Limb (tissue), 2 donors: Measurements from ENCODE around the gene MUS81.
"Not testable (repeated sequence)": the region's sequence is repeated elsewhere in the genome, so short reads cannot be mapped to it uniquely, and the experiment has no call there.

ENCODE experiments used
- DNase-seq, 2 donors: peaks; one replicate each; pipeline ENCODE4 v3.0.0-alpha.2; 2016; ENCODE audit errors: extremely low spot score in 2 of 2

The MUS81 gene, protein sequence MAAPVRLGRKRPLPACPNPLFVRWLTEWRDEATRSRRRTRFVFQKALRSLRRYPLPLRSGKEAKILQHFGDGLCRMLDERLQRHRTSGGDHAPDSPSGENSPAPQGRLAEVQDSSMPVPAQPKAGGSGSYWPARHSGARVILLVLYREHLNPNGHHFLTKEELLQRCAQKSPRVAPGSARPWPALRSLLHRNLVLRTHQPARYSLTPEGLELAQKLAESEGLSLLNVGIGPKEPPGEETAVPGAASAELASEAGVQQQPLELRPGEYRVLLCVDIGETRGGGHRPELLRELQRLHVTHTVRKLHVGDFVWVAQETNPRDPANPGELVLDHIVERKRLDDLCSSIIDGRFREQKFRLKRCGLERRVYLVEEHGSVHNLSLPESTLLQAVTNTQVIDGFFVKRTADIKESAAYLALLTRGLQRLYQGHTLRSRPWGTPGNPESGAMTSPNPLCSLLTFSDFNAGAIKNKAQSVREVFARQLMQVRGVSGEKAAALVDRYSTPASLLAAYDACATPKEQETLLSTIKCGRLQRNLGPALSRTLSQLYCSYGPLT

DNA sequence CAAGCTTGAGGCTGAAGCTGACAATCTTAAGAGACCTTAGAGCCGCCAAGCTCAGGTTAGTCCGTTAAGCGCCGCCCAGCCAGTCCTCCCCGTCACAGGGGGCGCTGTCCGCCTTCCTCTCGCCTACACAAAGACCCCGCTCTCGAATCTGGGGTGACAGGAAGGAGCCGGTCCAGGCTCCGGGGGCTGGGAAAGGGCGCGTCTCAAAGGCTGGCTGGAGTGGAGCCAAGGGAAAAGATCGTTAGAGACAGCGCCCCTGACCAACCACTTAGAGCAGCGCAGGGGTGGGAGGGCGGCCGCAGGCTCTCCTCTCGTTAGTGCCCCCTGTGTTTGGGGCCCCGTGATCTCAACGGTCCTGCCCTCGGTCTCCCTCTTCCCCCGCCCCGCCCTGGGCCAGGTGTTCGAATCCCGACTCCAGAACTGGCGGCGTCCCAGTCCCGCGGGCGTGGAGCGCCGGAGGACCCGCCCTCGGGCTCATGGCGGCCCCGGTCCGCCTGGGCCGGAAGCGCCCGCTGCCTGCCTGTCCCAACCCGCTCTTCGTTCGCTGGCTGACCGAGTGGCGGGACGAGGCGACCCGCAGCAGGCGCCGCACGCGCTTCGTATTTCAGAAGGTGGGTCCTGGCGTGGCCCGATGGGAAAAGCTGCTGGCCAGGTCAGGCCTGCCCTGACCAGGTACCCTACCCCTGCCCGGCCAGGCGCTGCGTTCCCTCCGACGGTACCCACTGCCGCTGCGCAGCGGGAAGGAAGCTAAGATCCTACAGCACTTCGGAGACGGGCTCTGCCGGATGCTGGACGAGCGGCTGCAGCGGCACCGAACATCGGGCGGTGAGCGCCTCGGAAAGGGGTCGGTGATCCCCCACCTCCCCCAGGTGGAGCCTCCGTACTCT lies at the start of gene MUS81:
Gene MUS81, plus strand, starts transcription at position 156 of the 887 bp plus-strand sequence. Its CDS starts 321 bp downstream, at position 477.
- peak; percentile 96 to 99 for DNase-seq

- DNase-seq: no peak
These were observed 48.3 kb upstream of the MUS81 start for GRCh38 chr11:65811764-65812475.

DNA sequence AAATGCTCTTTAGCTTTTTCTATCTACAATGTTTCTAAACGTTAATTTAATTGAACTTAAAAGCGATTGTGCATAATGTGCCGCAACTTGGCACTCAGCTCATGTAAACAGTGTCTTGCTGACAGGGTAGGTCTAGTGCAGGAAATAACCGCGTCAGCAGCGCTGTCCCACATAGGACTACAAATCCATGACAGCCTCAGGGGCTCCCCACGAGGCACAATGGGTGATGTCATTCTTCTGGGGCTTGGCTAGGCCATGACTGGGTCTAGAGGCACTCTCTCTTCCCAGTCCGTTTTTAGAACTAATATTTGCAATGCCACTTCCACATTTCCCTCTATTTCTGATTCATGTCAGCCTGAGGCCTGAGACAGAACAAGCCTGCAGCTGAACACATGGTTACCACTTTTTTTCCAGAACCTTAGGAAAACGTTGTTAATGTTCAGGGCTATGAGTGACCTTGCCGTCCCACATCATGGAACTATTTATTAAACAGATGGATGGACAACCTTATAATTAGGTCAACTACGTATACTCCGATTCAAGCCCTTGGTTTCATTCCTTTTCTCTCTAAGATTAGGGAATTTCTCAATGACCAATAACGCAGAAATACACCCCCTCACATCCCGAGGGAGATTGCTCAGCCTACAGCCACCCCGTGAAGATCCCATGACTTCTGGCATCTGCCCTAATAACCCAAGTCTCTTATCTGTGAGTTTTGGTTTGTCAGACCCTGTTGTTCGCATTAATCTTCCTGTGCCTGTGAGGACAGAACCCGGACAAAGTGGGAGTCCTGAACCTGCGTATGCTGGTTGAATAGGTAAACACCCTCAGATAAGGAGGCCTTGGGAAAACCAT lies 45.9 kb upstream of the MUS81 start:
- no peak for DNase-seq

- DNase-seq: no peak
These were observed 45.2 kb upstream of the MUS81 start for GRCh38 chr11:65814986-65815565.

DNA sequence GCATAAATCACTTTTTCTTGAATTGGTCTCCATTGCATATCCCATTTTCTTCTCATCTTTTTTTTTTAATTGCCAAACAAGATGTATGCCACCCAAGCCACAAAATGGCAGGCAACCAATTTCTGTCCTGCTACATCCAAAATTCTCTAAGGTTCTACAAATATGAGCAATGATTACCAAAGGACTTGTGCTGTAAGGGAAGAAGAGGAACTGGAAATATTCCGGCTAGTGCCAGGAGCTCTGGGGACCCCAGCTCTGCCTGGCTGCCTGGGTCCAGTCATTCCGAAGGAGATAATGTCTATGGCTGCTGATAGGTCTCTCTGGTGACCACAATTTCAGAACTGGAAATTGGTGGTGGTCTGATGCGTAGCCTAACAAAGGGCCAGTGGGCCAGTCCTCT lies 43.5 kb upstream of the MUS81 start:
- DNase-seq: no peak

- no peak for DNase-seq
These were observed 42.9 kb upstream of the MUS81 start for GRCh38 chr11:65817312-65817834.

DNA sequence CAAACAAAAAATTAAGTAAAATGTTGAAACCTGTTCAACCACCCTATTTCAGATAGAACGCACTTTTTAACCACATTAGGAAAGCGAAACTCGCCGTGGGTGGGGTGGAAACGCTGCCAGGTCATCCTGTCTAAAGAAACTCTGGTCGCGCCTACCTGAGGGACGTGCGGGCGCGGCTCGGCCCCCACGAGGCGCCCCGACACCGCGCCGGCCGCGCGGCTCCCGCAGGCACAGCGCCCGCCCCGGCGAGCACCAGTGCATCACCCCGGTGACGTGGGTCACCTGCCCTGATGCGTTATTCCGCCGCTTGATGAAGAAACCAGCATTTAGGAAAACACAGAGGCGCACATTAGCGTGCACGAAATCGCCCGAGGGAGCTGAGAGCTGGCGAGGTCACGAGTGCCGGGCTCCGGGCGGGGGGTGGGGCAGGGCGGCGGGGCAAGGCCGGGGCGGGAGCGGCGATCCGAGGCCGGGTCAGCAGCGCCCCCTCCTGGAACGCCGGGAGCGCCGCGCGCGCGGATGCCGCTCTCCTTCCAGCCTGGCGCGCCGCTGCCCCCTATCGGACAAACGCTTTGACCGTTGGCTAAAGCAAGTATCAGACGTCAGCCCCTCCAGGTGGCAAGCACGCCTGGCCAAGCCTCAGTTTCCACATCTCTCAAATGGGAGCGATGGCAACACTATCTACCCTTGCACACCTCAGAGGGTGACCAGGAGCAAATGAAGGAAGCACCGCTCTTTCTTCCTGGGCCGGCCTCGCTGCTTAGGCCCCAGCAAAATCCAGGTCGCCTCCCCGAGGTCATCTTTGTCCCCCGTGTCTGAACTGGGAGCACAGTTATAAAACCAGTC lies 42.2 kb upstream of the MUS81 start:
- DNase-seq: peak; percentile 87 to 97

DNA sequence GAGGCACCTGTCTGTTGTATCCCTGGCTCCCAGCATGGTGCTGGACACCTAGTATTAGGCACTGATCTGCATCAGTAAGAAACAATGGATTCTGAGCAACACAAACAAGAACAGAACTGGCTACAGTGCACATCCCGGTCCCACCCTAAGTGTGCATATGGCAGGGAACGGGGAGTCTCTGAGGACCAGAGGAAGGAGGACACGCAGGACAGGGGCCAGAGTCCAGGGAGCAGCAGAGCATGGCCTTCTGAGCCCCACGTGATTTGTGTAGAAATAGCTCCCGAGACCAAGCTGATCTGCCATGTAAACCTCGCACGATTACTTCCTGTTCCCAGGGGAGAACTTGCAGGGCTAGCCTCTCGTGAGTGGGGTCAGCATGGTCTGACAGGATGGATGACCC lies 39.1 kb upstream of the MUS81 start:
- no peak for DNase-seq

DNA sequence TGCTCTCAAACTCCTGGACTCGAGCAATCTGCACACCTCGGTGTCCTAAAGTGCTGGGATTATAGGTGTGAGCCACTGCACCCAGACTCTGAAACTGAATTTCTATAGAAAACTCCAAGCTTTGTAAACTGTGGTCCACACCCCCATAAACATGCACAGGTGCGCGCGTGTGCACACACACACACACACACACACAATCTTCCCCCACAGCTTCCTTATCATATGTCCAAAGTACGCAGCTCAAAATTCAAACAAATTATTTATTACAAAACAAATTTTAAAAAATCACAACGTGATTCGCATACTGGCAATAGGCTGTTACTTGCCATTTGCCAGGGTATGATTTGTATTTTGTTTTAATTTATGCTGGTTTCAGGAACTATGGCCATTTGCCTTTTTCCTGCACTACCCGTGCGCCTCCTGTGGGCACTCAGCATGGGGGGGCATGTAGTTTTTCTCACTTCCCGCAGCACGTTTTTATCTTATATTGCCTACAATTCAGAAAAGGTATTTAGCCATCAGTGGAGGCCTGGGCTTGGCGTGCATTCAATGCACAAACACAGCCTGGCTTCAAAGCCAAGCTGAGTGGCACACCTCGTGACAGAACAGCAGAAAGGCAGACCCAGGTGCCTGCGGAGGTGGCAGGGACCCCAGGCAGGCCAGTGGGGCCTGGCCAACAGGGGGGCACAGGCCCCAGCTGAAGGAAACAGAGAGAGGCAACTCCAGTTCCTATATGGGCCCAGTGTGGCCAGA lies 37.3 kb upstream of the MUS81 start:
- DNase-seq: no peak

DNA sequence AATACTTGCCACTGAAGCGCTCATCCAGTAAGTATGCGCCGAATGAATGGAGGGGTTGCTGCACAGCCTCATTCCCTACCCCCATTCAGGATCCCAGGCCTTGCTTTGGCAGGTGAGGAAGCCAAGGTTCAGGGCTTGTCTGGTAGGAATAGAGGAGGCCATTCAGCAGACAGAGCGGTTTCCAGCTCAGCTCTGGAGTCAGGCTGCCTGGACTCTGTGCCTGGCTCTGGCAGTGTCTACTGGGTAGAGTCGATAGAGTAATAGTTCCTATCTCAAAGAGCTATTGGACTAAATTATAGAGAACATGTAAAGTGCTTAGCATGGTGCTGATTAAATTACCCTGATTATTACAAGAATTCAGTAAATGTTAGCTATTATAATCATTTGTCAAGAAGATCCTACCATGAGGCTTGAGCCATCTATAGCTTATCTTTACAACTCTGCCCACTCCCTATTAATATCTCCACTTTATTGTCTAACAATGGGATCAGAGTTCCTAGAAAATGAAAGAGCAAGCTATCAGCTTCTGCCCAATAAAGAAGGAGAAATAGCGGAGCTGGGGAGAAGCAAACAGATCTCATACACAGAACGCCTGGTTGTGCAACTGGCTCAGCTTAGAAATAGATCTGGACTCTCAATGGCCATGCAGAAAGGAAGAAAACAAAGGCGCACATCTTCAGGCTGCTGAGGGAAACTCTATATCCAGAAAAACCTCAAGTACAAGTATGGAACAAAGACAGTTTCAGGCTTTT lies 33.1 kb upstream of the MUS81 start:
- DNase-seq: no peak

DNA sequence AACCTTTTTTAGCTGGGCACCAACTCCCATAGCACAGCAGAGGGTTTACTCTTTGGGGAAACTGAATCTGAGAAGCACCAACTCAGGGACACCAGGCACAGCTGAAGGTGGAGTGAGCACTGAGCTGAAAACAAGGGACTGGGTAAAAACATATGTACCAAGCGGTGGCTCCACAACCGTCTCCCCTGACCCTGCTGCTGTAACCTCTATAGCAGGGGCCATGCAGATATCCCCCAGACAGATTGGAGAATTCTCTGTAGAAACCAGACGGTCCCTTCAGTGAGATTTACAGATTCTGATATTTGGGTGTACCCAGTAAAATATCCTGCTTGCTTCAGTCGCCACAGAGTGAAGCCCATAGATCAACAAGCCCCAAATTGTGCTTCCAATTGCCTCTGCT lies 30.8 kb upstream of the MUS81 start:
- DNase-seq: no peak

DNA sequence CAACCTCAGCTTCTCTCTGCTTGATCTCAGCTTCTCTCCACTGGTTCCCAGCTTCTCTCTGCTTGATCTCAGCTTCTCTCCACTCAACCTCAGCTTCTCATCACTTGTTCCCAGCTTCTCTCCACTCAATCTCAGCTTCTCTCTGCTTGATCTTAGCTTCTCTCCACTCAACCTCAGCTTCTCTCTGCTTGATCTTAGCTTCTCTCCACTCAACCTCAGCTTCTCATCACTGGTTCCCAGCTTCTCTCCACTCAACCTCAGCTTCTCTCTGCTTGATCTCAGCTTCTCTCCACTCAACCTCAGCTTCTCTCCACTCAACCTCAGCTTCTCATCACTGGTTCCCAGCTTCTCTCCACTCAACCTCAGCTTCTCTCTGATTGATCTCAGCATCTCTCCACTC lies 28.0 kb upstream of the MUS81 start:
- not testable (repeated sequence) for DNase-seq

DNA sequence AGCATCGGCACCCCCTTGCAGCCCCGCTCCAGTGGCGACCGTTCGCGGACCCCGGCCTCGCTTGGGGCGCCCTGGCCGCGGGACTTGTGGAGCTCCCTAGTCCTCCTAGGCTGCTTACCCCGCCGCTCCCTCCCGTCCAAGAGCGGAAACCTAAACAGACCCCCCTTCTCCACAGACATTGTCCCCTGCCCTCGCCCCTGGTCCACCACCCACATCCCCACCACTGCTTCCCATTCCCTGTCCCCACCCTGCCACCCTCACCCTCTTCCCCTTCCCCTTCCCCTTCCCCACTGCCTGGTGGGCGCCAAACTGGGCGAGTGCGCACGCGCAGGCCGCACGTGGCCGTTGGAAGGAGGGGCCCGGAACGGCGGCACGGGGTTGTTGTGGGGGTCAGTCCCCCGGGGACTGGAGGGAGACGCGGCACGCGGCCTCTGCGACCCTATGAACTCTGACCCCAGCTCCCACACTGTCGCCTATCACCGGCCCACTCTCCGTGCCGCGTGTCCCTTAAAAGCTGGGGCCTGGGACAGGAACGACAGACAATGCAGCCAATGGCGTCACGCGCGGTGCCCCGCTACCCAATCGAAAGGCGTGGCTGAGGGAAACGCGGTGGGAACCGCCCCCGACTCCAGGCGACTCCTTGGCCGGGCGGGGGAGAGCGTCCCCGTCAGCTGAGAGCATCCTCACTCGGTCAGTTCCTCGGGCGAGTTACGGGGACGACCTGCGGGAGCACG lies 26.8 kb upstream of the MUS81 start, which contains the start of gene SNX32:
Gene SNX32, plus strand, starts transcription at position 667 of the 734 bp plus-strand sequence. CDS start 103 bp downstream, outside the sequence.
- DNase-seq: peak; percentile 95 to 97

DNA sequence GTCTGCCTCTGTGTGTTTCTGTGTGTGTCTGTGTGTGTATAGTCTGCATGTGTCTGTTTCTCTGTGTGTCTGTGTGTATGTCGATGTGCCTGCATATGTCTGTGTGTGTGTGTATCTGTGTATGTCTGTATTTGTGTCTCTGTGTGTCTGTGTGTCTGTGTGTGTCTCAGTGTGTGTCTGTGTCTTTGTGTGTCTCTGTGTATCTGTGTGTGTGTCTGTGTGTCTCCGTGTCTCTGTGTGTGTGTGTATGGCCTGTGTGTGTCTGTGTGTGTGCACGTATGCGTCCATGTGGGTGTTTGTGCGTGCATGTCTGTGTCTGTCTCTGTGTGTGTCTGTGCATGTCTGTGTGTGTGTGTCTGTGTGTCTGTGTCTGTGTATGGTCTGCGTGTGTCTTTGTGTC lies 26.0 kb upstream of the MUS81 start:
- DNase-seq: no peak

DNA sequence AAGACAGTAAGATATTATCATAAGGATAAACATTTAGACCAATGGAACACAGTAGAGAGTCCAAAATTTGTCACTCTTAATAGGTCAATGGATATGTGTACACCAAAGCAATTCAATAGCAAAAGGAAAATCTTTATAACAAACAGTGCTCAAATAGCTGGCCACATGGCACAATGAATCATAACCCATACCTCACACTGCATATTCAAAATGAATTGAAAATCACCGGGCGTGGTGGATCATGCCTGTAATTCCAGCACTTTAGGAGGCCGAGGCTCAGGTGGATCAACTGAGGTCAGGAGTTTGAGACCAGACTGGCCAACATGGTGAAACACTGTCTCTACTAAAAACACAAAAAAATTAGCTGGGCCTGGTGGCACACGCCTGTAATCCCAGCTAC lies 18.1 kb upstream of the MUS81 start:
- DNase-seq: no peak

- DNase-seq: no peak
These were observed 16.4 kb upstream of the MUS81 start for GRCh38 chr11:65843811-65844210.
